ENCODE data around the gene AMD1.

- no peak for TF ChIP-seq CTCF (IDR thresholded peaks at IDR 0.05; ENCODE audit: low read length)
- no peak for TF ChIP-seq EZH2 (optimal IDR thresholded peaks at IDR 0.05; ENCODE audit: low read depth, low read length)
- TF ChIP-seq EZH2phosphoT487 (IDR thresholded peaks at IDR 0.05; ENCODE audit: low read length), result no peak
Measured at GRCh38 chr6:110831405-110831804, 43.2 kb upstream of the AMD1 start.

All from MM.1S (cell line).